ENCODE measurements around the gene PITX3.

PITX3 gene
- 0 to 0.04 (median 0) reads per million in 18 experiments for total RNA-seq

DNA sequence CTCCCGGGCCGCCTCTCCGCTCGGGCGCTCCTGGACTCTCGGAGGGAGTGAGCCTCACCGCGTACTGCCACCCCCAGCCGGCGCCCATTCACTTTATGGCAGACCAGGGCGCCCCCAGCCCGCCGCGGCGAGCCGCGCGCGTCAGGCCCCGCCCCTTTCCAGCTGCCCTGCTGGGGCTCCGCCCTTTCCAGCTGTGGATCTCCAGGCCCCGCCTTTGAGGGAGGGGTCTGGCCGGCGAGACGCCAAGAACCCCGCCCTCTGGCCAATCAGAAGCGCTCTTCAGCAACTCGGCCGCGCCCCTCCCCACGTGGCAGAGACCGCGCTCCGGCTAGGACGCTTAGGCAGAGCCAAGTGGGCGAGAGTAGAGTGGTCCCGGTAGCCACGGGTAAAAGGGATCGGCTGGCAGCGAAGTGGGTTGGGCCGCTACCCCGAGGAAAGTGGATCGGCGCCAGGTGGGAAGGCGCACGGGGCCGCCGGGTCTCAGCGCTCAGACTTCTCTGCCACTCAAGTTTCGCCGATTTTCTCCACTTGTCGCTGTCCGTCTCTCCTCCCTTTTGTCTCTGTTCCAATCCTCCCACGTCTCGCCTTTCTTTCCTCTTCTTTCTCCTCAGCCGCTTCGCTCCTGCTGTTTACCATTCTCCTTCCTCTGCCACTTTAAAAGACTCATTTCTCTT lies at the start of gene PITX3:
Gene PITX3 (minus strand): TSS at position 69 of the 674 bp plus-strand sequence. CDS start 9,432 bp downstream, outside the sequence.
- peak; percentile 93 to 94 for DNase-seq

DNA sequence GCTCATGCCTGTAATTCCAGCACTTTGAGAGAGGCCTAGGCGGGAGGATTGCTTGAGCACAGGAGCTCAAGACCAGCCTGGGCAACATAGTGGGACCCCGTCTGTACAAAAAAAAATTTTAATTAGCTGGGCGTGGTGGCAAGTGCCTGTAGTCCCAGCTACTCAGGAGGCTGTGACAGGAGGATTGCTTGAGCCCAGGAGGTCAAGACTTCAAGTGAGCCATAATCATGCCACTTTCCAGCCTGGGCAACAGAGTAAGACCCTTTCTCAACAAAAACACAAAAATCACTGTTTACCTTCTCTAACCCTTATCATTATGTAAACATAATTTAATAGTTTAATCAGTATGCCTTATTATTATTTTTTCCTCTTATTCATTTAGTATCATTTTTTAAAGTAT lies 48.5 kb upstream of the PITX3 start:
- DNase-seq, result no peak

DNA sequence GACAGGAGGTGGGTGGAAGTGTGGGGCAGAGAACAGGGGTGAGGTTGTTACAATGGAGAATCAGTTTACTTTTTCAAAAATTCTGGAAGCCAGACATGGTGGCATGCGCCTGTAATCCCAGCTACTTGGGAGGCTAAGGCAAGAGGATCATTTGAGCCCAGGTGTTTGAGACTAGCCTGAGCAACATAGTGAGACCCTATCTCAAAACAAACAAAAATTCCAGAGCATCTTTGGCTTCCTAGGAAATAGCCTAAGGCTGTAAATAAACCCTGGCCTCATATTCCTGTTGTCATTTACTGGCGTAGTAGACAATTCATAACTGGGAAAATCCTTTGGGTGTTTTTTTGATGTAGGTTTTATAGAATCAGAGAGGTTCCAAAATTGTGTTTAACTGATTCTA lies 48.0 kb upstream of the PITX3 start:
- DNase-seq, result no peak

DNA sequence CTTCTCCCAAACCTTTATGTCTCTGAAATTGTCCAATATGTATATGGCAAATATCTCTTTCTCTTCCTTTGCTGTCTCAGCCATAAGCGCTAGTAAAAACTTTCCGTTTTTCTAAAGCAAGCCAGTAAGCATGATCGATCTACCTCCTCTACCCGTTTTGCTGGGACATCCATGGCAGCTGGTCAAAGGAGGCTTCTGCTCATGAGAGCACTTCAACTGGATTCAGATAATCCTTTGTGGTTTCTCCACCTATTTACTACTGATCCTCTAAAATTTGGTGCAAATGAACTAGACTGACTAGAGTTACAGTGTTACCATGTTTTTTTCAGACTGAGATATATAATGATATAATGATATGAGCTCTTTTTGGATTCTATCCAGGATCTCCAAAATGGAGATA lies 46.7 kb upstream of the PITX3 start:
- no peak for DNase-seq

DNA sequence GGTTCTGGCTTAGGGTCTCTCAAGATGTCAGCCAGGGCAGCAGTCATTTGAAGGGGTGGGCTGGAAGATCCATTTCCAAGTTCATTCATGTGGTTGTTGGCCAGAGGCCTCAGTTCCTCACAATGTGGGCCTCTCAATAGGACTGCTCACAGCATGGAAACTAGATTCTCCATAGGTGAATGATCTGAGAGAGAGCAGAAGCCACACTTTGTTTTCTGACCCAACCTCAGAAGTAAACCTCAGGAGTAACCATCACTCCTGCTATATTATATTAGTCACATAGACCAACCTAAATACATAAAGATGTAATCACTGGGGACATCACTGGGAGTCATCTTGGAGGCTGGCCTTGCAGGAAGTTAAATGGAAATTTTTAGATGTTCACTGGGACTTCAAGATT lies 46.2 kb upstream of the PITX3 start:
- DNase-seq, result no peak

DNA sequence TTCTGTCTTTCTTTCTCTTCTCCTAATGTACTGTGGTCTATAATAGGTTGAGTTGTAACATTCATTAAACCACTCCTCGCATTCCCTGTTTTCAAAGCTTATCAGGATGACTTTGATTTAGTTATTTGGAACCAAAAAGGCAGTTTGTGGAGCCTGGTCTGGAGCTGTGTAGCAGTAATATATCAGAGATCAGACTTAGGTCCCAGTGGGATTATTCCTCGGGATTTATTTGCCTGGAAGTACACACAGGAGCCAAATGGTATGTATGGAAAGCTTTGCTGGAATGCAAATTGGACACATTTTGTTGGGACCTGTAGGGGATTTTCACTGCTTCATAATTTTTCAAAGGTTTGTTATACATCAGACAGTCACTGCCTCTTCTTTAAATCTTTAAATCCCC lies 44.9 kb upstream of the PITX3 start:
- DNase-seq, result no peak

DNA sequence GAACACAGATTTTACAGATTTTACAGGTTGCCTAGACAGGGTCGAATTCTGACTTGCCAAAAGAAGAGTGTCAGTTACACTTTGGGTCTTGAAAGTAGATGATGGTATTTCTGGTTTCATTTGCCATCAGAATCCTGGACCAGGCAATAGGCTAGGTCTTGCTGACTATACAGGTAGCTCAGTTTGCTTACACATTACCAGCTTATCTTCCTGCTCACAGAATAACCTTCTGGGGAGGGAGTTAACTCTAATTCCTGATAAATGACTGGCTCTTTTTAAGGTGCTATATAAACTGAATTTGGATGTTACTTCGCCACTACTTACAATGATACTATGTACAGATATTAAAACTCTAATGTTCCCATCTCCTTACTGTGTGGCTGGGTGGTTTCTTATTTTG lies 43.8 kb upstream of the PITX3 start:
- DNase-seq, result no peak

DNA sequence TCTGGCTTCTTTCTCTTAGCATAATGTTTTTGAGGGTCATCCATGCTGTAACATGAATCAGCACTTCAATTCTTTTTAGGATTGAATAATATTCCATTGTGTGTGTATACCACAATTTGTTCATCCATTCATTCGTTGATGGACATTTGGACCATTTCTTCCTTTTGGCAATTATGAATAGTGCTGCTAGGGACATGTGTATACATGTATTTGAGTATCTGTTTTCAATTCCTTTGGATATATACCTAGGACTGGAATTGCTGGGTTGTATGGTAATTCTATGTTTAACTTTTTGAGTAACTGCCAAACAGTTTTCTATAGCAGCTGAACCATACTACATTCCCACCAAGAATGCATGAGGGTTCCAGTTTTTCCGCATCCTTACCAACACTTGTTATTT lies 43.2 kb upstream of the PITX3 start:
- DNase-seq, result no peak

DNA sequence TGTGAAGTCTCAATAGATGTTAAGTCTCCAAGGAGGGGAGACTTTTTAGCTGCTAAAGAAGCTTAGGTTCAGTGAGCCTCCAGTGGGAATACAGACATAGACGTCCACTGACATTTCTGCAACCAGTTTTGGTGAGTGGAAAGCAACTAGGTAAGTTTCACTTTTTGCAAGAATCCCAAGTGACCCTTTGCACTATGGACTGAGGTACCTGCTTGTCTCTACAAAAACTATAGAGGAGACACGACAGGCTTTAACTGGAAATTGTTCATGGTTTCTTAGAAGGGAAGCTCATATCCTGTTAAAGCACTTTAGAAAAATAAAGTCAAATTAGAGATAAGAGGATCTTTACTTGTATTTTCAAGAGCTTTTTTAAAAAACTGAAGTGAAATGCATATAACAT lies 42.6 kb upstream of the PITX3 start:
- DNase-seq, result no peak

DNA sequence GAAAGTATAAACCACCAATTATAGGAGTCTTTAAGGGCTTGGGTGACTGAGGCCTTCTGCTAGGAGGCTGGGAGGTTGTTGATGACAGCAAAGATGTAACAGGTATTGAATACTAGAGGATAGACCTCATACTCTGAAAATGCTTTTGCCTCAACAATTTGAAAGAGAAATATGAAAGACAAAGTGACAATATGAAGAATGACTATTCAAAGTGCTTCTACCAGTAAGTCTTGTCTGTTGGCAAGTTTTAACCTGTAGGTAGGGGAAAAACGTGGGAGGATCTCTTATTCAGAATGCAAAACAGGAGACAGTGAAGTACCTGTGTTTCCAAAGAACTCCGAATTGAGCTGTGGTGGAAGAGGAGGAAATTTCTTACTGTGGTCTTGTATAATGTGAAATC lies 42.2 kb upstream of the PITX3 start:
- no peak for DNase-seq

DNA sequence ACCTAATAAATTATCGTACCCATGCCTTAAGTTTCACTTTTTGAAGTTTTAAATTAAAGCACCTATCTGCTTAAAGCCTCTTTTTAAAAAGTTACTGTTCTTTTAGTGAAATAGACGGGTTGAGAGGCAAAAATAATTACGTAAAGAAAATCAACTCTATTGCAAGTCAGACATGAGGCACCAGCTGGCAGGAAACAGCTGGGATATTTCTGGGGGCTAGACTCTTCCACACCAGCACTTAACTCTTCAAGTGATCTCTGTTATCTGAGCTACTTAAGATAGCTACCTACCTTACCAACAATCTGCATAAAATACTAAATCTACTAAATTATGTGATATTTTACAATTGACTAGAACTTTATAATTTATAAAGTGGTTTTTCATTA lies 39.8 kb upstream of the PITX3 start:
- no peak for DNase-seq

DNA sequence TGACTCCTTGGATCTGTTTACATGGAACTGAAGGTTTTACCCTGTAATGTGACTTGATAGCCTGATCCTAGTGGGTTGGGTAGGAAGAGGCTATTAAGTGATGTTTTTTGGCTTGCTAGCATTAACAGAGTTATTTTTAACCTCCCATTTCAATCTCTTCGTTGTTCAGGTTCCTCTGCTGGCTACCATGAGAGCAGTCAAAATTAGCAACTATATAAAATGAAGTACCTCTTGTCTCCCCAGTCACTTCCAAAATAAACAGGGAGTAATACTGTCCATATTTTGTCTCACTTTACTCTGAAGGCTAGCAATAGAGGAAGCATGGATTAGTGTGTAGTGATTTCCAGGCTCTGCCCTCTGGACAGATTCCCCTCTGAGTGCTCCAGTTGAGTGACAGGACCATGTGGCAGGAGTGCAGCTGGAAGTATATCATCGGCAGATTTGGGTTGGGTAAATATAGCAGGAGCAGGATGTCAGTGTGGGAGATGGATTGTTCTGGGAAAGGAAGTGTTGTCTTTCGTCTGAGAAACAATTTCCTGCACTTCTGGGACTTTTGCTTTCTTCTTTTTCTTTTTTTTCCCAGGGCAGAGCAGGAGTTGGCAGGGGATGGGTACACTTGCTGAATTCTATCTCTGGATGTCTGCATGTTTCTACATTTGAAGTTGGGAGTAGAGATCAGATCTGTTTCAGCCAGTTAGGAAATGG lies 39.2 kb upstream of the PITX3 start:
- peak; percentile 3 to 6 for DNase-seq

DNA sequence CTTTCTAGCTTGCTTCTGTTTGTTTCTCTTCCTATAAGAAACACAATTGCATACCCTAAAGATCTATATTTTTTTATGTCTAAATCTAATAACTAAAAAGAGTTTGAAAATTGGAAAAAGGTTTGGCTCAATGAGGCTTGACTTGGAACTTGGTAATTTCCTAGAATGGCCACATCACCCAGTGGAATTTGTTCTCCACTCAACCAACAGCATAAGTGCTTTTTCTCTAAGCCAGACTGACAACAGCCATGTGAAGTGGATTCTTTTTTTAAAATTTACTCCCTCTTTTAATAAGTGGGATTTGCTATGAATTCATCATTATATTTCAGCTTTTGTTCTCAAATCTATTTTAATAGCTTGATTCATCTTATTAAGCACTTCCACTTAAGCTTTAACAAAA lies 37.8 kb upstream of the PITX3 start:
- DNase-seq, result no peak

DNA sequence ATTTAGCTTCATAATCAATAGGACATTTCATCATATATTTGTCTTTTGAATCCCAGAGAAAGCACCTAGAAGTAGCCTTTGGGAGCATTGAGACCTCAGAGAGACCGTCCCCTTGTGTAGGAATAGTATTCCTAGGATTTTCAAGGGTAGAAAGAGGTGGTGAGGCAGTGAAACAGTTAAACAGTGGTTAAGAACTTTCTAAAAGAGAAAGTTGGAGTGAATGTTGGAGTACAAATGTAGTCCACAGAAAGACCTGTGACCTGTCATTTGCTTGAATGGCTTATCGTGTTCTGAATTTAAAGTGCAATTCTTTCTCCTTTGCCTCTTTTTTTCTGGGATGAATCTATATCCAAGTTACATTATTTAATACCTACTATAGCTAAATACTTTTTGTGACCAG lies 34.0 kb upstream of the PITX3 start:
- no peak for DNase-seq

DNA sequence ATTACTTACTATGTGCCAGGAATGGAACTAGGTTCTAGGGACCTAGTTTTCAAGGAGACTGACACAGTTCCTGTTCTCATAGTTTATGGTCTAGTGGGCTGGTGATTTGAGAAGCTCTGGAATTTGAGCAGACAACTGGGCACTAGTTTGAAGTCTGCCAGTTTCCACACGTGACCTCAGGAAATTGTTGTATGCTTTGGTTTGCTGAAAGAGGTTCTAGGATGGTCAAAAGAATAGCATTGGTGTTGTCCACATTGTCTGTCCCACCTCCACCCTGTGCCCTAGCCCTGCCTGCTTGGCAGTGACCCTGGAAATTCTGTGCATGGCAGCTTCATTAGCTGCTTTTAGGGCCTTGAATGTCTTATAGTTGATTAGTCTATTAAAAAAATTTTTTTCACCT lies 32.8 kb upstream of the PITX3 start:
- no peak for DNase-seq

DNA sequence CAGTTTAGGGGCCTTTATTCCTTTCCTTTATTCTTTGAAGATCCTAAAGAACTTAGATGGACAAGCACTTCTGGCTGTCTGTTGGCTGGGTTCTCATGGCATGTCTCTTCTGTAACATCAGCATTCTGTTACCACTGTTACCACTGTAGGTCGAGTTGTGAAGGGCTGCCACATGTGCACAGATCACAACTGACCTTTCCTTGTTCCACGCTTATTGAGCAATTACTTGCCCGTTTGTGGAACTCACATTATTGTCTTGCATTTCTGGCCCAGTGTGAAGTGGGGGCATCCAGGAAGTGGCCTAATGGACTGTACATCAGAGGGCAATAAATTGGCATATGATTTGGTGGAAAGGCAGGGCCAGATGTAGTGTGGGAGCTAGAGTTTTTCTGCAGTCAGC lies 27.7 kb upstream of the PITX3 start:
- peak; percentile 41 to 45 for DNase-seq

DNA sequence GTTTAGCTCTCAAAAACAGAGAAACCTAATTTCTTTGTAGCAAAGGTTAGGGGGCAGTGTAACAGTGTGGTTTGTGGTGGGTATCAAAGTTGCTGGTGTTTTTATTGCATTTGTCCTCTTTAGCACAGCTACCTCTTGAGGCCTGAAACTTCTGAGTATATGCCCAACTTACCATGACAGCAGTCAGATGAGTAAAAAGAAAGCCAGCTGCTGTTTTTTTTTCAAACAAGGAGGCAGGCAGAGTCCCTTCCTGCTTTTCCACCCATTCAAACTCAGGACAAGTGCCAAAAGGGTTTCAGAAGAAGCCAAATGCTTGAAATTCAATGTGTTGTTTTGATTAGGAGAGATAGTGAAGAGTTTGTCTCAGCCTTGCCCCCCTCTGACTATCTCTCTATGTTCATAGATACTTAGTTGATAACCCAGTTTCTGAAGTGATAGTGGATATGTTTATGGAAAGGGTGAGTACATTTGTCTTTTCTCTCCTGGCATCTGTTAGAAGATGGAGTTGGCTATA lies 27.1 kb upstream of the PITX3 start:
- no peak for DNase-seq

DNA sequence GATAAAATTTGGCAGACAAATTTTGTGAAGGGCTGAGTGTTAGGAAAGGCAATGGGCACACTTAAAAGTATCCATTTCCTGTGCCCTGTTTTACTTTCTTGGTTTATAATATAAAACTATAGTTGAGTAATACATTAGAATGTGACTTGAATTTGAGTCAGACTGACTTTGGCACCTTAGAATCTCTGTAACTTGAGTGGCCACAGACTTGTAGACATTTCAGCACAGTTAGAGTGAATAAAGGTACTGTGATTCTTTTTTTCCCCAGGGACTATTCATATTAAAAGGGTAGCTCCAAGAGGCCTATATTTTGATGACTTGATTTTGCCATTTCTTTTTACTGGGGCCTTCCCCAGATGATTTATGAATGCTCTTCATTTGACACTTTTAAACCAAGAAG lies 26.4 kb upstream of the PITX3 start:
- no peak for DNase-seq

DNA sequence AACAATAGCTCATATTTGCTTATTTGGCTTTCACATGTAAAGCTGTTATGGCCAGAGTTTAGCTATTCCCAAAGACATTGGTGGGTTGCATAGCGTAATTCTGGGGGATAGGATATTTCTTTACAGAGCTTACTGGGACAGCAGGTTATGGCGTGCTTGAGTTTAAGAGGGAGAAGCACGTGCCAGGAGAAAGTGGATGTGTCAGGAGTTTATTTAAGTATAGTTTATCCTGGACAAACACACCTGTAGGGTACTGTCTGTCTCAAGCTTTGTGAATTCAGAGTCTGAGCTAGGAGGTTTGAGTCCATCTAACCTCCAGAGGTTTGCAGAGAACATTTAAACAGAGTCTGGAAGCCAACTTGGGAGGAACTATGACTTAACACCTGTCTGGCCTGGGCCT lies 25.4 kb upstream of the PITX3 start:
- DNase-seq, result no peak

DNA sequence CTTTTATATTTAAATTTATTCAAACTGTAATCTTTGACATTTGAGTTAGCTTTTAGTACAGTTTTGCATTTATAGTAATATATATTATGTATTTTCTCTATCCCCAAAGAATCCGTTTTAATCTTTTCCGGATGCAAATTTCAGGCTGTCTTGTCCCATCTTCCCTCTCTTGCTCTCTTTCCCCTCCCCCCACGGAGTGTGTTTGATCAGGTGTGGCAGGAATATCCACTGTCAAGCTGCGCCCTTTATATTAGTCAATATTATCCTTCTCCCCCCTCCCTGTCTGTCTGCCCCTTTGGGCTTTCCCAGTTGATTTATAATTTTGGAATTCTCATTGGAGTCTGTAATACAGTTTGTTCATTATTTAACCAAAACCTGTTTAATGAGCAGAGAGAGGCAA lies 23.1 kb upstream of the PITX3 start:
- no peak for DNase-seq

DNA sequence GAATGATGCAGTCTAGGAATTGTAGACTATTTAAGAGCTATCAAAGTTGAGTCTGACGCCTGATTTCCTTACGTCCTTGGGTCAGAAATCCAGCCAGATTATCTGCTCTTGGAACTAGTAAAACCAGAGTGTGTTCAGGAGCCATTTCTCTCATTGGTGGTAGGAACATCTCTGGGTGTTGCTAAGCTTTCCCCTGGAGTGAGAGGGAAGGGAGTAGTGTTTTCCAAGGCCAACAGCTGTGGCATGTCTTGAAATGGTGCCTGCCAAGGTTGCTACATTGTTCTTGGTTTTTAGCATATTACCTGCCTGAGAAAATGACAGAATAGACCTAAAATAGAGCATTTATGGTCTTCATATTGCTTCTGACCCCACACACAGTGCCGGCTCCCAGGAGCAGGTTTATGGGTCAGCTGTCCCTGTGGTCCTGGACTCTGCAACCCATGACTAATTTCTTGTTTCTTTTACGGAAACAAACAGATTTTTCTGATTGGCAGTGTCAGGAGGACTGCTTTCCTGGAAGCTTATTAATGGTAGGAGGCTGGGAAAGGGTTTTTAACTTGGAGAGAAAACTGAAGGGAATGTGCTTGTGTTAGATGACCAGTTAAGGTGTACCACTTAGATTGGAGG lies 21.5 kb upstream of the PITX3 start:
- no peak for DNase-seq

DNA sequence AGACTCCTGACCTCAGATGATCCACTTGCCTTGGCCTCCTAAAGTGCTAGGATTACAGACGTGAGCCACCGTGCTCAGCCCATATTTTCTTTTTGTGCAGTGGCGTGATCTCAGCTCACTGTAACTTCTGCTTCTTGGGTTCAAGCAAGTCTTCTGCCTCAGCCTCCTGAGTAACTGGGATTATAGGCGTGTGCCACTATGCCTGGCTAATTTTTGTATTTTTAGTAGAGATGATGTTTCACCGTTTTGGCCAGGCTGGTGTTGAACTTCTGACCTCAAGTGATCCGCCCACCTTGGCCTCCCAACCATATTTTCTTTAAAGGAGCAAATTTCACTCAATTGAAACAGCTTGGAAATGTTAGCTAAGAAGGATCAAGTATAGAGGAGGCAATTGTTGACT lies 20.5 kb upstream of the PITX3 start:
- no peak for DNase-seq

DNA sequence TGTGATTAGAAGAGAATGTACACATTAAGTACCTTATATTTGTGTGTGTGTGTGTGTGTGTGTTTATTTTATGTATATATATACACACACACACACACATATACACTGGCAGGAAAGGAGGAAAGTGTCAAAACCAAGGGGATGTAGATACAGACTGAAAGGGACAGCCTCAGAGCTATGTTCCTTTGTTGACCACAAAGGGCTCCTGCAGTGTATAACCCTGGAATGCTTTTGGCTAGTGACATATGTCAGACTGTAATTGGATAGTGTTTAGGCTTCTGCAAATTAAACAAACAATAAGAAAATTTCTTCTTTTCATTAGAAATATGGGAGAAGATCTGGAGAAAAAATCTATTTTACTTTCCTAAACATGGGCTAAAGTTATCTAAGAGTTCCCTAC lies 19.9 kb upstream of the PITX3 start:
- no peak for DNase-seq

DNA sequence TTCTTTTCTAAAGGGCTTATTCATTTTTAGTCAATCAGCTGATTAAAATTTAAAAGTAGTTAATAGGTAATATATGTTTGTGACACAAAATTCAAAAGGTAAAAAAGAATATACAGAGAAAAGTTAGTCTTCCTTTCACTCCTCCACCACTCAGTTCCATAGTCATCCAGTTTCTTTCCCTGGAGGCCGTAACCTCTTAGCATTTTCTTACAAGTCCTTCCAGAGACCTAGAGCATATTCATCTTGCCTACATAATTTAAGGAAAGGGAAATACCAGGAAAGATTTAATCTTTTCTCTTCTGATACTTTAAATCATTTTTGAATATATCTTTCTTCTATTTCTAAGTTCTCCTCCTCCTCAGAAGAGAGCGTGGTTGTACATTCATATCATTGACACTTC lies 14.1 kb upstream of the PITX3 start:
- DNase-seq, result no peak

Data from inflammatory macrophage (primary cell).